KMS-11 (cell line): ENCODE results near the gene PTGIR.
A peak's percentile ranks its signal among the peaks of the same experiment; 100 is the strongest.

Source experiments
- H2AFZ ChIP-seq: fragments of 200-600 bp; sonication (generic); 2 replicates; pipeline ENCODE4 v1.6.1; 2016; ENCODE audit warnings: antibody characterized with exemption, mixed run types, low read depth
- H3K27ac ChIP-seq: fragments of 200-600 bp; sonication (generic); 2 replicates; pipeline ENCODE4 v1.6.1; 2016; ENCODE audit warnings: mild to moderate bottlenecking, mixed run types
- H3K27me3 ChIP-seq: fragments of 200-600 bp; sonication (generic); 2 replicates; pipeline ENCODE4 v1.6.1; 2017; ENCODE audit warnings: mild to moderate bottlenecking, low read depth, mixed run types, moderate library complexity; ENCODE audit not compliant: insufficient read depth
- H3K36me3 ChIP-seq: fragments of 200-600 bp; sonication (generic); 2 replicates; pipeline ENCODE4 v1.6.1; 2017; ENCODE audit warnings: mild to moderate bottlenecking, mixed run types; ENCODE audit not compliant: insufficient read depth
- H3K4me1 ChIP-seq: fragments of 200-600 bp; sonication (generic); 2 replicates; pipeline ENCODE4 v1.6.1; 2016; ENCODE audit warnings: mild to moderate bottlenecking, low read depth, mixed run types; ENCODE audit not compliant: poor library complexity, severe bottlenecking
- H3K4me2 ChIP-seq: fragments of 200-600 bp; sonication (generic); 2 replicates; pipeline ENCODE4 v1.7.0; 2016; ENCODE audit warnings: mild to moderate bottlenecking, mixed run types
- H3K4me3 ChIP-seq: fragments of 200-600 bp; sonication (generic); IDR thresholded peaks from 2 replicates; pipeline ENCODE4 v1.6.1; 2017; ENCODE audit warnings: low read depth, low read length, mixed read lengths; ENCODE audit not compliant: insufficient read depth
- H3K79me2 ChIP-seq: fragments of 200-600 bp; sonication (generic); 2 replicates; pipeline ENCODE4 v1.6.1; 2016; ENCODE audit warnings: low read depth, mixed run types; ENCODE audit not compliant: insufficient read depth
- H3K9ac ChIP-seq: fragments of 200-600 bp; sonication (generic); 2 replicates; pipeline ENCODE4 v1.6.1; 2016; ENCODE audit warnings: mild to moderate bottlenecking, mixed run types
- H4K20me1 ChIP-seq: fragments of 200-600 bp; sonication (generic); 2 replicates; pipeline ENCODE4 v1.6.1; 2016; ENCODE audit warnings: mild to moderate bottlenecking, mixed run types; ENCODE audit not compliant: insufficient read depth
- TF ChIP-seq, protein P1 (sequence below): fragments of 200-600 bp; sonication (generic); conservative IDR thresholded peaks from 2 replicates; pipeline ENCODE4 v1.6.1; 2017; ENCODE audit warnings: low read depth, mild to moderate bottlenecking, antibody characterized with exemption, low read length, moderate library complexity, mixed read lengths

The PTGIR gene

DNA sequence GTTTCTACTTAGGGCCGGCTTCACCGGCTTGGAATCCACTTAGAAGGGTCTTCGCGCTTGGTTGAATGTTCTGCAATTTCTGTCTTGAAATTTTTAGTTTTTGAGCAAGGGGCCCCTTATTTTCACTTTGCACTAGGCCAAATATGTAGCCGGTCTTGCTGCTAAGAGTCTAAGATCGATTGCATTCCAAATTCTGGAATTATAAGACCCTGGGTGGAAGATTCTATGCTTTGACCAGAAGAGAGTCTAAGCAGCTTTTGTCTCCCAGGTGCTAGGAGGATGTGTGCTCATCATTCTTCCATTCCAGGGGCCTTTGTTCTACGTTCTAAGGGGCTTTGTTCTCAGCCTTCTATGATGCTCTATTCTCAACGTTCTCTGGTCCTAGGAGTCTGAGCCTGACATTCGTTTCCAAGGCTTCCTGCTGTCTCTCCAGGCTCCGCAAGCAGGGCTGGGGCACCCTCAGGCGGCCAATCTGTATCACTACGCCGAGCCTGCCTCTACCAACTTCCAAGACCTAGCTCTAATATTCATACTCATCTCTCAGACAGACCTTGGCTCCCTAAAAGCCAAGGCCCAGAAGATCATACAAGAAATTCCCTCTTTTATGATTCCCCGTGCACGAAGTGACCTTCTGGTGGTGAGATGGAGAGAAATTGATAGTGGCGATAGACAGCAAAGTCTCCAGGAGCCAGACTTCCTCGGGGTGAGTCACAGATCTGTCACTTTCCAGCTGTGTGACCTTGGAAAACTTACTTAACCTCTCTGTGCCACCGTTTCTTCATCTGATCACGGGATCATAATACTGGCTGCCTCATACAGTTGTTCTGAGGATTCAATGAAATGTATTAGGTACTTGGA, 37.1 kb upstream of the PTGIR start:
- peak overlapping the region; percentile 75 for H3K4me2 ChIP-seq
- peak overlapping the region; percentile 25; the same call in 1 of the 2 replicates for H2AFZ ChIP-seq
- H3K4me1 ChIP-seq = peaks cover 32% of the 10 kb centered on the region
- H3K79me2 ChIP-seq = no peaks in the 10 kb centered on the region
- no peak overlapping the region for H3K4me3 ChIP-seq
- H3K36me3 ChIP-seq = no peaks in the 10 kb centered on the region
- no peak overlapping the region for H3K9ac ChIP-seq
- H3K27me3 ChIP-seq = peaks cover 52% of the 10 kb centered on the region
- H3K27ac ChIP-seq = no peak overlapping the region
- H4K20me1 ChIP-seq = no peaks in the 10 kb centered on the region
- TF ChIP-seq, protein P1, sequence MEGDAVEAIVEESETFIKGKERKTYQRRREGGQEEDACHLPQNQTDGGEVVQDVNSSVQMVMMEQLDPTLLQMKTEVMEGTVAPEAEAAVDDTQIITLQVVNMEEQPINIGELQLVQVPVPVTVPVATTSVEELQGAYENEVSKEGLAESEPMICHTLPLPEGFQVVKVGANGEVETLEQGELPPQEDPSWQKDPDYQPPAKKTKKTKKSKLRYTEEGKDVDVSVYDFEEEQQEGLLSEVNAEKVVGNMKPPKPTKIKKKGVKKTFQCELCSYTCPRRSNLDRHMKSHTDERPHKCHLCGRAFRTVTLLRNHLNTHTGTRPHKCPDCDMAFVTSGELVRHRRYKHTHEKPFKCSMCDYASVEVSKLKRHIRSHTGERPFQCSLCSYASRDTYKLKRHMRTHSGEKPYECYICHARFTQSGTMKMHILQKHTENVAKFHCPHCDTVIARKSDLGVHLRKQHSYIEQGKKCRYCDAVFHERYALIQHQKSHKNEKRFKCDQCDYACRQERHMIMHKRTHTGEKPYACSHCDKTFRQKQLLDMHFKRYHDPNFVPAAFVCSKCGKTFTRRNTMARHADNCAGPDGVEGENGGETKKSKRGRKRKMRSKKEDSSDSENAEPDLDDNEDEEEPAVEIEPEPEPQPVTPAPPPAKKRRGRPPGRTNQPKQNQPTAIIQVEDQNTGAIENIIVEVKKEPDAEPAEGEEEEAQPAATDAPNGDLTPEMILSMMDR = peak; percentile 86

DNA sequence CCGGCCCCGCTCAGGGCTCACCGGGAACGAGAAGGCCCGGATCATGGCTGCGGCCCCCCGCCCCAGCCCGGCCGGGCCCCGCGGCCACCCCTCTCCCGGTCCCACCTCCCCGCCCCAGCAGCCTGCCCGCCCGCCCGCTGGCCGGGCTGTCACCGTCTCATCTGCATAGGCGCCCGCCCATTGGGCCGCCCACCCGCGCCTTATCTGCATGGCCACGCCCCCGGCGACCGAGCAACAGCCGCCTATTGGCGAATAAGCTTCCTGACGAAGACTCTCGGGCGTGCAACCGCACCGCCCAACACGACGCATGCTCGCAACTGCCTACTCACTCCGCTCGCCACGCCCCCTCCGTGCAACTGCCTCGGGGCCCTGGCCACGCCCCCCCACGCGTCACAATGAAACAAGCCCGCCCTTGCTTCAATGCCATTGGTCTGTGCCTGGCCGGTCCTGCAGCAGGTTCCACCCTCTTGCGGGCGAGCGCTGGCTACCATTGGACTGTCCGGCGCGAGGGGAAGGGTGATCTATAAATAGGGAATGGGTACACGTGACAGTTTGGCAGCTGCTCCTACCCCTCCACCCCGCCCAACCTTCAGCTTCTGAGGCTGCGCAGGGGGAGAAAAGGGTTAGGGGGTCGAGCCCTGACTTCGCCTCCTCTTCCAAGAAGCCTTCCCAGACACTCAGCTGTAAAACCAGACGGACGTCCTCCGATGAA, 36.3 kb upstream of the PTGIR start, which contains the start of gene DACT3:
Gene DACT3 (minus strand): TSS at position 163 of the 712 bp plus-strand sequence. CDS start 118 bp downstream, at position 45.
- Histone ChIP-seq H4K20me1 (no peaks in the 10 kb centered on the region), H3K36me3 (no peaks in the 10 kb centered on the region), H3K79me2 (no peaks in the 10 kb centered on the region), H3K4me1 (peaks cover 32% of the 10 kb centered on the region), H3K4me3 (no peak within 1 kb of the TSS), H2AFZ (peak within 1 kb of the TSS; percentile 45), H3K27ac (no peak within 1 kb of the TSS), H3K4me2 (peak within 1 kb of the TSS; percentile 83), H3K9ac (no peak within 1 kb of the TSS), H3K27me3 (peaks cover 60% of the 10 kb centered on the region)
- TF ChIP-seq, protein P1 = no peak

DNA sequence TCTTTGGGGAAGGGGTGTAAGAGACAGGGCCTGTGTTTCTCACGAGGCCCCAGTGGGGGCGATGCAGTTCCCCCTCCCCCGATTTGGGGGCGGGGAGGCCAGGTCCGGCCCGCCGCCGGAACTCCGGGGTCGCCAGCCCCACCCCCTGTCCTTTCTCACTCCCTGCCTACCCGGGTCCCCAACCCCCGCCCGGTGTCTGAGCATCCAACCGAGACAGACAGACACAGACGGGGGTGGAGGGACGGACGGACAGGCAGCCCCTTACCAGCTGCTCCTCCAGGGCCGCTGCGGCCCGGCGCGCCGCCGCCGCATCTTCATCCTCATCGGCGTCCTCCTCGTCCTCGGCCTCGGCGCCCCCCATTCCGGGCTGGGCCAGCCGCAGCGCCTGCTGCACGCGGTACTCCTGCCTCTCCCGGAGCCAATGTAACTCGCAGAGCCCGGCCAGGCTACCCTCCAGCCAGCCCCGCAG, 35.7 kb upstream of the PTGIR start:
- H3K79me2 ChIP-seq = no peaks in the 10 kb centered on the region
- peaks cover 66% of the 10 kb centered on the region for H3K27me3 ChIP-seq
- H3K4me3 ChIP-seq = no peak overlapping the region
- no peak overlapping the region for H3K27ac ChIP-seq
- TF ChIP-seq, protein P1 = no peak
- H3K36me3 ChIP-seq = no peaks in the 10 kb centered on the region
- H2AFZ ChIP-seq = peak overlapping the region; percentile 45
- peak overlapping the region; percentile 83 for H3K4me2 ChIP-seq
- peaks cover 32% of the 10 kb centered on the region for H3K4me1 ChIP-seq
- no peaks in the 10 kb centered on the region for H4K20me1 ChIP-seq
- no peak overlapping the region for H3K9ac ChIP-seq

DNA sequence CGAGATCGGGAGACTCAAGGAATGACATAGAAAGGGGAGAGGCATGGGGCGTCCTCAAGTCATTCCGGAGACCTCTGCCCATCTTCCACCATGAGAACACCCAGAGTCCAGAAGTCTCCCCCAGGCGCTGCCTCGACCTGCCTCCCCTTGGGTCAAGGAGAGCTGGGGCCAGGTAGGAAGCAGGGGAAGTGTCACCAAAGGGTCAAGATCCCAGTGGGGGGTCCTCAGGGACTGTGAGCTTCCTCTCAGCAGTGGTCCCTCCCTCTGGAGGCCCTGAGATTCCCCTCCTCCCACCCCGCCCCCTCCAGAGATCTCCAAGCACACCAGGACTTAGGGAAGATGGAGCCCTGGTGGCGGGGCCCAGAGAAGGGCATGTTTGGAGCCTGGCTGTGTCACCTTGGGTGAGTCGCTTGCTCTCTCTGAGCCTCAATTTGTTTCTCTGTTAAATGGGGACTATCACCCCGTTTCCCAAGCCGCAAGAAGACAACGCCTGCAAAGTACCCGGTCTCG, 35.2 kb upstream of the PTGIR start:
- H2AFZ ChIP-seq = peak overlapping the region; percentile 45; the same call in 1 of the 2 replicates
- no peaks in the 10 kb centered on the region for H4K20me1 ChIP-seq
- peaks cover 71% of the 10 kb centered on the region for H3K27me3 ChIP-seq
- H3K4me3 ChIP-seq = no peak overlapping the region
- H3K79me2 ChIP-seq = no peaks in the 10 kb centered on the region
- no peak overlapping the region for H3K27ac ChIP-seq
- TF ChIP-seq, protein P1 = no peak
- peaks cover 32% of the 10 kb centered on the region for H3K4me1 ChIP-seq
- H3K36me3 ChIP-seq = no peaks in the 10 kb centered on the region
- H3K4me2 ChIP-seq = peak overlapping the region; percentile 83; the same call in 1 of the 2 replicates
- no peak overlapping the region for H3K9ac ChIP-seq
